ENCODE results near the gene FCGR1A. TPM values are rescaled to one million over a fixed set of nuclear protein-coding genes. Genes with fewer than 3 reads are reported as not detected.
"Not testable (repeated sequence)": the region's sequence is repeated elsewhere in the genome, so short reads cannot be mapped to it uniquely, and the experiment has no call there.

The FCGR1A gene
- total RNA-seq, 2 experiments from 2014 or later: not detected

- H3K27ac Mint-ChIP-seq; CTCF ChIA-PET; H3K4me3 Mint-ChIP-seq; H3K27me3 Mint-ChIP-seq (ENCODE audit: low read depth); H3K36me3 Mint-ChIP-seq (ENCODE audit: low read depth); DNase-seq; intact Hi-C loops (cut with micrococcal nuclease); H3K4me1 Mint-ChIP-seq (ENCODE audit: low read depth); H3K9me3 Mint-ChIP-seq: not testable (repeated sequence)
Observed at GRCh38 chr1:149826555-149826954, 44.1 kb downstream of the FCGR1A start.

GRCh38 chr1:149831764-149832315, 49.3 kb downstream of the FCGR1A start:
- H3K27ac Mint-ChIP-seq; H3K27me3 Mint-ChIP-seq (ENCODE audit: low read depth); DNase-seq; H3K4me3 Mint-ChIP-seq; H3K9me3 Mint-ChIP-seq; H3K36me3 Mint-ChIP-seq (ENCODE audit: low read depth); H3K4me1 Mint-ChIP-seq (ENCODE audit: low read depth); intact Hi-C loops (cut with micrococcal nuclease); CTCF ChIA-PET: not testable (repeated sequence)

- H3K36me3 Mint-ChIP-seq (ENCODE audit: low read depth); H3K4me1 Mint-ChIP-seq (ENCODE audit: low read depth); H3K27me3 Mint-ChIP-seq (ENCODE audit: low read depth); H3K27ac Mint-ChIP-seq; H3K4me3 Mint-ChIP-seq; H3K9me3 Mint-ChIP-seq; CTCF ChIA-PET; DNase-seq; intact Hi-C loops (cut with micrococcal nuclease): not testable (repeated sequence)
Observed at GRCh38 chr1:149832316-149833126, 50.0 kb downstream of the FCGR1A start.

GRCh38 chr1:149833144-149833543, 50.6 kb downstream of the FCGR1A start:
- DNase-seq; H3K36me3 Mint-ChIP-seq (ENCODE audit: low read depth); H3K4me3 Mint-ChIP-seq; H3K27me3 Mint-ChIP-seq (ENCODE audit: low read depth); CTCF ChIA-PET; H3K9me3 Mint-ChIP-seq; H3K4me1 Mint-ChIP-seq (ENCODE audit: low read depth); intact Hi-C loops (cut with micrococcal nuclease); H3K27ac Mint-ChIP-seq: not testable (repeated sequence)

- H3K27me3 Mint-ChIP-seq (ENCODE audit: low read depth); intact Hi-C loops (cut with micrococcal nuclease); H3K36me3 Mint-ChIP-seq (ENCODE audit: low read depth); H3K27ac Mint-ChIP-seq; H3K9me3 Mint-ChIP-seq; H3K4me3 Mint-ChIP-seq; CTCF ChIA-PET; DNase-seq: not testable (repeated sequence)
- H3K4me1 Mint-ChIP-seq (ENCODE audit: low read depth): peaks cover 19% of the 10 kb centered on the region
Observed at GRCh38 chr1:149841149-149841548, 58.7 kb downstream of the FCGR1A start.

Other genes starting within 250 kb of the FCGR1A start
- gene PPIAL4C, start 198.8 kb upstream of the FCGR1A start, total RNA-seq: under 1 TPM; 0.41 to 0.57 TPM
- 10 to 100 TPM; 24.7 to 28.7 TPM for gene BOLA1, start 116.9 kb downstream of the FCGR1A start, total RNA-seq
- gene SV2A, start 135.2 kb downstream of the FCGR1A start, total RNA-seq: 1 to 10 TPM; 8.2 to 8.6 TPM
- gene SF3B4, start 145.1 kb downstream of the FCGR1A start, total RNA-seq: 10 to 100 TPM; 47.3 to 48.5 TPM
- gene MTMR11, start 154.2 kb downstream of the FCGR1A start, total RNA-seq: under 1 TPM; 0.69 to 0.72 TPM
- 10 to 100 TPM; 10.9 to 11.0 TPM for gene OTUD7B, start 228.0 kb downstream of the FCGR1A start, total RNA-seq